ENCODE results near the gene DRAM2. TPM values are rescaled to one million over a fixed set of nuclear protein-coding genes. Genes with fewer than 3 reads are reported as not detected.
A peak's percentile ranks its signal among the peaks of the same experiment; 100 is the strongest.

DRAM2 gene
- total RNA-seq, 1 experiment from 2014 or later, result 26.4 TPM

- CTCF ChIA-PET, result interaction anchor here (0.9 kb wide), 1 partner anchor 80 kb away, joined by 3 read pairs; no protein-coding TSS in a partner anchor
- intact Hi-C loops (cut with micrococcal nuclease), result loop anchor here (2.0 kb wide), 1 partner anchor 20 kb away; no protein-coding TSS in a partner anchor
These were observed 2.6 kb upstream of the DRAM2 start for GRCh38 chr1:111142356-111142975.

GRCh38 chr1:111141245-111142220, 1.6 kb upstream of the DRAM2 start:
- peak overlapping the region; percentile 83 for H3K9ac ChIP-seq (ENCODE audit: low read length)
- no peaks in the 10 kb centered on the region for H3K9me3 ChIP-seq (ENCODE audit: control insufficient read depth in 1 of 2, insufficient read depth in 1 of 2, low read depth in 1 of 2, low read length in 2 of 2)
- no peak overlapping the region for H3K27ac ChIP-seq (ENCODE audit: low read depth, low read length)
- ChIA-PET RAD21 (ENCODE audit: low non-redundant PET in 1 of 2, low total read pairs in 2 of 2, uncharacterized antibody in 2 of 2, unreplicated experiment in 2 of 2) (no interaction called here), POLR2A (interaction anchor here (1.0 kb wide), 1 partner anchor 71 kb away, joined by 4 read pairs; no protein-coding TSS in a partner anchor), CTCF (interaction anchor here (0.9 kb wide), 1 partner anchor 81 kb away, joined by 3 read pairs; no protein-coding TSS in a partner anchor)
- peaks cover 4 to 5% of the 10 kb centered on the region in 2 experiments; a peak in 3 of 4 replicates for H3K36me3 ChIP-seq (ENCODE audit: control insufficient read depth in 1 of 2, insufficient read depth in 2 of 2, low read length in 2 of 2)
- no peak for TF ChIP-seq REST (IDR thresholded peaks at IDR 0.05; ENCODE audit: low read depth)
- no peak overlapping the region for H2AFZ ChIP-seq (ENCODE audit: low read depth, low read length, poor library complexity, severe bottlenecking)
- H4K20me1 ChIP-seq (ENCODE audit: insufficient read depth), result 0 out of 2 replicates have a peak, but pooled peaks cover 8% of the 10 kb centered on the region
- ATAC-seq (no peak), DNase-seq (ENCODE audit: low read depth, low spot score) (no peak)
- H3K4me3 ChIP-seq (replicated peaks in 1 of 2; ENCODE audit: low read depth in 1 of 2, low read length in 2 of 2), result peak overlapping the region; percentile 93 to 95
- BruUV-seq (replicated peaks), result no TSS peak
- peak overlapping the region; percentile 94 for H3K4me2 ChIP-seq (ENCODE audit: low read length)
- H3K9me2 ChIP-seq (ENCODE audit: insufficient read depth), result no peaks in the 10 kb centered on the region
- H3K27me3 ChIP-seq (ENCODE audit: insufficient read depth, low read length), result no peaks in the 10 kb centered on the region
- peaks cover 5 to 11% of the 10 kb centered on the region in 2 experiments; a peak in 3 of 4 replicates for H3K4me1 ChIP-seq (ENCODE audit: control insufficient read depth in 1 of 2, insufficient read depth in 2 of 2, low read length in 2 of 2)
- peaks cover 88% of the 10 kb centered on the region for H3K79me2 ChIP-seq (ENCODE audit: insufficient read depth, low read length)
- intact Hi-C loops (cut with micrococcal nuclease), result loop anchor here (2.0 kb wide), 1 partner anchor 21 kb away; no protein-coding TSS in a partner anchor

More at GRCh38 chr1:111142356-111142975, 2.6 kb upstream of the DRAM2 start:
- H3K4me1 ChIP-seq (ENCODE audit: control insufficient read depth in 1 of 2, insufficient read depth in 2 of 2, low read length in 2 of 2), result peaks cover 5 to 11% of the 10 kb centered on the region in 2 experiments; a peak in 3 of 4 replicates
- no peaks in the 10 kb centered on the region for H3K27me3 ChIP-seq (ENCODE audit: insufficient read depth, low read length)
- no peak overlapping the region for H2AFZ ChIP-seq (ENCODE audit: low read depth, low read length, poor library complexity, severe bottlenecking)
- no peak for DNase-seq (ENCODE audit: low read depth, low spot score)
- H3K9ac ChIP-seq (ENCODE audit: low read length), result no peak overlapping the region
- no peaks in the 10 kb centered on the region for H3K9me2 ChIP-seq (ENCODE audit: insufficient read depth)
- no peak for ATAC-seq
- ChIA-PET POLR2A (interaction anchor here (1.0 kb wide), 1 partner anchor 70 kb away, joined by 4 read pairs; no protein-coding TSS in a partner anchor), RAD21 (ENCODE audit: low non-redundant PET in 1 of 2, low total read pairs in 2 of 2, uncharacterized antibody in 2 of 2, unreplicated experiment in 2 of 2) (no interaction called here)
- H3K79me2 ChIP-seq (ENCODE audit: insufficient read depth, low read length), result peaks cover 97% of the 10 kb centered on the region
- no TSS peak for BruUV-seq (replicated peaks)
- H3K4me3 ChIP-seq (replicated peaks in 1 of 2; ENCODE audit: low read depth in 1 of 2, low read length in 2 of 2), result no peak overlapping the region
- no peaks in the 10 kb centered on the region for H3K9me3 ChIP-seq (ENCODE audit: control insufficient read depth in 1 of 2, insufficient read depth in 1 of 2, low read depth in 1 of 2, low read length in 2 of 2)
- H3K36me3 ChIP-seq (ENCODE audit: control insufficient read depth in 1 of 2, insufficient read depth in 2 of 2, low read length in 2 of 2), result peaks cover 2% of the 10 kb centered on the region in 2 experiments; a peak in 2 of 4 replicates
- H3K27ac ChIP-seq (ENCODE audit: low read depth, low read length), result no peak overlapping the region
- no peak for TF ChIP-seq EZH2phosphoT487 (IDR thresholded peaks at IDR 0.05; ENCODE audit: borderline replicate concordance)
- no peak for TF ChIP-seq EGR1 (IDR thresholded peaks at IDR 0.05; ENCODE audit: low read depth)
- TF ChIP-seq ELF1 (IDR thresholded peaks at IDR 0.05; ENCODE audit: borderline replicate concordance, low read depth), result no peak
- TF ChIP-seq ZFX (IDR thresholded peaks at IDR 0.05), result no peak
- 0 out of 2 replicates have a peak, but pooled peaks cover 8% of the 10 kb centered on the region for H4K20me1 ChIP-seq (ENCODE audit: insufficient read depth)
- no peak overlapping the region for H3K4me2 ChIP-seq (ENCODE audit: low read length)
